KMS-11 (cell line): Measurements from ENCODE around the gene LIG4.

Source experiments
- H2AFZ ChIP-seq: fragments of 200-600 bp; sonication (generic); 2 replicates; pipeline ENCODE4 v1.6.1; 2016; ENCODE audit warnings: antibody characterized with exemption, mixed run types, low read depth
- H3K27ac ChIP-seq: fragments of 200-600 bp; sonication (generic); 2 replicates; pipeline ENCODE4 v1.6.1; 2016; ENCODE audit warnings: mild to moderate bottlenecking, mixed run types
- H3K27me3 ChIP-seq: fragments of 200-600 bp; sonication (generic); 2 replicates; pipeline ENCODE4 v1.6.1; 2017; ENCODE audit warnings: mild to moderate bottlenecking, low read depth, mixed run types, moderate library complexity; ENCODE audit not compliant: insufficient read depth
- H3K36me3 ChIP-seq: fragments of 200-600 bp; sonication (generic); 2 replicates; pipeline ENCODE4 v1.6.1; 2017; ENCODE audit warnings: mild to moderate bottlenecking, mixed run types; ENCODE audit not compliant: insufficient read depth
- H3K4me1 ChIP-seq: fragments of 200-600 bp; sonication (generic); 2 replicates; pipeline ENCODE4 v1.6.1; 2016; ENCODE audit warnings: mild to moderate bottlenecking, low read depth, mixed run types; ENCODE audit not compliant: poor library complexity, severe bottlenecking
- H3K4me2 ChIP-seq: fragments of 200-600 bp; sonication (generic); 2 replicates; pipeline ENCODE4 v1.7.0; 2016; ENCODE audit warnings: mild to moderate bottlenecking, mixed run types
- H3K4me3 ChIP-seq: fragments of 200-600 bp; sonication (generic); IDR thresholded peaks from 2 replicates; pipeline ENCODE4 v1.6.1; 2017; ENCODE audit warnings: low read depth, low read length, mixed read lengths; ENCODE audit not compliant: insufficient read depth
- H3K79me2 ChIP-seq: fragments of 200-600 bp; sonication (generic); 2 replicates; pipeline ENCODE4 v1.6.1; 2016; ENCODE audit warnings: low read depth, mixed run types; ENCODE audit not compliant: insufficient read depth
- H3K9ac ChIP-seq: fragments of 200-600 bp; sonication (generic); 2 replicates; pipeline ENCODE4 v1.6.1; 2016; ENCODE audit warnings: mild to moderate bottlenecking, mixed run types
- H4K20me1 ChIP-seq: fragments of 200-600 bp; sonication (generic); 2 replicates; pipeline ENCODE4 v1.6.1; 2016; ENCODE audit warnings: mild to moderate bottlenecking, mixed run types; ENCODE audit not compliant: insufficient read depth
- CTCF ChIP-seq: fragments of 200-600 bp; sonication (generic); conservative IDR thresholded peaks from 2 replicates; pipeline ENCODE4 v1.6.1; 2017; ENCODE audit warnings: low read depth, mild to moderate bottlenecking, antibody characterized with exemption, low read length, moderate library complexity, mixed read lengths

LIG4 gene

GRCh38 chr13:108200781-108201398, 14.4 kb downstream of the LIG4 start:
- Histone ChIP-seq H4K20me1 (no peaks in the 10 kb centered on the region), H3K27me3 (no peaks in the 10 kb centered on the region), H2AFZ (no peak overlapping the region), H3K4me3 (no peak overlapping the region), H3K27ac (no peak overlapping the region), H3K36me3 (no peaks in the 10 kb centered on the region), H3K9ac (no peak overlapping the region), H3K4me1 (no peaks in the 10 kb centered on the region), H3K4me2 (no peak overlapping the region), H3K79me2 (no peaks in the 10 kb centered on the region)
- TF ChIP-seq CTCF: no peak

GRCh38 chr13:108195861-108196260, 19.5 kb downstream of the LIG4 start:
- Histone ChIP-seq H3K27ac (no peak overlapping the region), H3K4me2 (no peak overlapping the region), H3K79me2 (no peaks in the 10 kb centered on the region), H3K4me3 (no peak overlapping the region), H3K4me1 (no peaks in the 10 kb centered on the region), H4K20me1 (no peaks in the 10 kb centered on the region), H2AFZ (no peak overlapping the region), H3K9ac (no peak overlapping the region), H3K27me3 (no peaks in the 10 kb centered on the region), H3K36me3 (no peaks in the 10 kb centered on the region)
- no peak for TF ChIP-seq CTCF

GRCh38 chr13:108195146-108195545, 20.2 kb downstream of the LIG4 start:
- Histone ChIP-seq H3K79me2 (no peaks in the 10 kb centered on the region), H3K4me1 (no peaks in the 10 kb centered on the region), H3K4me2 (no peak overlapping the region), H3K27me3 (no peaks in the 10 kb centered on the region), H3K9ac (no peak overlapping the region), H4K20me1 (no peaks in the 10 kb centered on the region), H3K36me3 (no peaks in the 10 kb centered on the region), H2AFZ (no peak overlapping the region), H3K4me3 (no peak overlapping the region), H3K27ac (no peak overlapping the region)
- no peak for TF ChIP-seq CTCF

GRCh38 chr13:108194435-108194936, 20.9 kb downstream of the LIG4 start:
- Histone ChIP-seq H3K4me3 (no peak overlapping the region), H3K9ac (no peak overlapping the region), H3K27ac (no peak overlapping the region), H3K27me3 (no peaks in the 10 kb centered on the region), H2AFZ (no peak overlapping the region), H3K36me3 (no peaks in the 10 kb centered on the region), H4K20me1 (no peaks in the 10 kb centered on the region), H3K4me1 (no peaks in the 10 kb centered on the region), H3K4me2 (no peak overlapping the region), H3K79me2 (no peaks in the 10 kb centered on the region)
- TF ChIP-seq CTCF: no peak
